ENCODE measurements around the gene KIF5A. TPM values are rescaled to one million over a fixed set of nuclear protein-coding genes. Genes with fewer than 3 reads are reported as not detected.

The KIF5A gene
- polyA plus RNA-seq, 1 of the 3 experiments (the other 2 are of a cell fraction), result 6.2 TPM

DNA sequence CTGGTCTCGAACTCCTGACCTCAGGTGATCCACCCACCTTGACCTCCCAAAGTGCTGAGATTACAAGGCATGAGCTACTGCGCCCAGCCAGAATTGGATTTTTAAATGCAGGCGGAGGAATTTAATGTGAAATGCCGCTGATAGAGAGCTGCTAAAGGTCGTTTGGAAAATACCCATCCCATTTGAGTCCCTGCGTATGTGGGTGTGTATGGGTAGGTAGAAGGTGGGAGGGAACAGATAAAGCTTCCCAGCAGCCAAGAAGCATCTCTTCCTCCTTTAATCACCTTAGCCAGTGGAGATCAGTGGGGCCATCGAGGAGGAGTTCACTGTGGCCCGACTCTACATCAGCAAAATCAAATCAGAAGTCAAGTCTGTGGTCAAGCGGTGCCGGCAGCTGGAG lies 25.0 kb downstream of the KIF5A start:
- 88% methylated on average over 9 of the region's 10 CpGs for WGBS (ENCODE audit: low lambda C conversion rate)
- DNase-seq, result no peak
- Histone ChIP-seq H3K79me2 (ENCODE audit: insufficient read depth) (no peaks in the 10 kb centered on the region), H3K36me3 (replicated peaks in 1 of 2; ENCODE audit: control insufficient read depth in 1 of 2, insufficient read depth in 2 of 2, low read length in 1 of 2) (peaks cover 24 to 60% of the 10 kb centered on the region in 2 experiments), H3K4me1 (ENCODE audit: control insufficient read depth in 1 of 2, insufficient read depth in 2 of 2, low read depth in 1 of 2, low read length in 1 of 2) (no peaks in the 10 kb centered on the region), H3K9me2 (no peaks in the 10 kb centered on the region), H3K9me3 (no peaks in the 10 kb centered on the region), H3K9ac (no peak overlapping the region), H4K20me1 (ENCODE audit: insufficient read depth) (no peaks in the 10 kb centered on the region), H2AFZ (ENCODE audit: low read depth) (no peak overlapping the region), H3K27me3 (ENCODE audit: insufficient read depth) (no peaks in the 10 kb centered on the region), H3K4me2 (no peak overlapping the region), H3K27ac (ENCODE audit: low read depth in 2 of 2, low read length in 1 of 2) (no peak overlapping the region), H3F3A (replicated peaks; ENCODE audit: insufficient read depth) (no peaks in the 10 kb centered on the region), H3K4me3 (ENCODE audit: low read depth in 2 of 2, low read length in 1 of 2) (no peak overlapping the region)
- CTCF ChIA-PET, result interaction anchor here (1.1 to 11.3 kb wide), 4 partner anchors 8 to 118 kb away, joined by 5 to 110 read pairs (median 16); partner anchors contain the start of gene B4GALNT1
- TF ChIP-seq MXI1 (IDR thresholded peaks at IDR 0.05; ENCODE audit: low read depth, low read length) (no peak), SIN3A (IDR thresholded peaks at IDR 0.05; ENCODE audit: borderline replicate concordance, low read depth, low read length) (no peak), ZBTB33 (IDR thresholded peaks at IDR 0.05; ENCODE audit: borderline replicate concordance, low read depth) (no peak), EP300 (IDR thresholded peaks at IDR 0.05; ENCODE audit: borderline replicate concordance in 1 of 2, low read depth in 1 of 2, low read length in 1 of 2) (no peak), MEF2A (IDR thresholded peaks at IDR 0.05; ENCODE audit: borderline replicate concordance, low read depth) (no peak), MAX (IDR thresholded peaks at IDR 0.05; ENCODE audit: low read depth) (no peak), NFIC (IDR thresholded peaks at IDR 0.05; ENCODE audit: borderline replicate concordance) (no peak), JUND (IDR thresholded peaks at IDR 0.05) (no peak), FOXJ3 (CRISPR knock-in tag; IDR thresholded peaks at IDR 0.05) (no peak), FOSL2 (IDR thresholded peaks at IDR 0.05; ENCODE audit: borderline replicate concordance, low read depth) (no peak), RXRA (IDR thresholded peaks at IDR 0.05; ENCODE audit: borderline replicate concordance, low read depth) (no peak), FOXM1 (IDR thresholded peaks at IDR 0.05; ENCODE audit: low read depth) (no peak), TCF12 (IDR thresholded peaks at IDR 0.05) (no peak)
- TF ChIP-seq, protein P1, sequence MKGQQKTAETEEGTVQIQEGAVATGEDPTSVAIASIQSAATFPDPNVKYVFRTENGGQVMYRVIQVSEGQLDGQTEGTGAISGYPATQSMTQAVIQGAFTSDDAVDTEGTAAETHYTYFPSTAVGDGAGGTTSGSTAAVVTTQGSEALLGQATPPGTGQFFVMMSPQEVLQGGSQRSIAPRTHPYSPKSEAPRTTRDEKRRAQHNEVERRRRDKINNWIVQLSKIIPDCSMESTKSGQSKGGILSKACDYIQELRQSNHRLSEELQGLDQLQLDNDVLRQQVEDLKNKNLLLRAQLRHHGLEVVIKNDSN (IDR thresholded peaks at IDR 0.05; ENCODE audit: borderline replicate concordance, low read depth), result no peak
- TF ChIP-seq, protein P2, sequence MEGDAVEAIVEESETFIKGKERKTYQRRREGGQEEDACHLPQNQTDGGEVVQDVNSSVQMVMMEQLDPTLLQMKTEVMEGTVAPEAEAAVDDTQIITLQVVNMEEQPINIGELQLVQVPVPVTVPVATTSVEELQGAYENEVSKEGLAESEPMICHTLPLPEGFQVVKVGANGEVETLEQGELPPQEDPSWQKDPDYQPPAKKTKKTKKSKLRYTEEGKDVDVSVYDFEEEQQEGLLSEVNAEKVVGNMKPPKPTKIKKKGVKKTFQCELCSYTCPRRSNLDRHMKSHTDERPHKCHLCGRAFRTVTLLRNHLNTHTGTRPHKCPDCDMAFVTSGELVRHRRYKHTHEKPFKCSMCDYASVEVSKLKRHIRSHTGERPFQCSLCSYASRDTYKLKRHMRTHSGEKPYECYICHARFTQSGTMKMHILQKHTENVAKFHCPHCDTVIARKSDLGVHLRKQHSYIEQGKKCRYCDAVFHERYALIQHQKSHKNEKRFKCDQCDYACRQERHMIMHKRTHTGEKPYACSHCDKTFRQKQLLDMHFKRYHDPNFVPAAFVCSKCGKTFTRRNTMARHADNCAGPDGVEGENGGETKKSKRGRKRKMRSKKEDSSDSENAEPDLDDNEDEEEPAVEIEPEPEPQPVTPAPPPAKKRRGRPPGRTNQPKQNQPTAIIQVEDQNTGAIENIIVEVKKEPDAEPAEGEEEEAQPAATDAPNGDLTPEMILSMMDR (IDR thresholded peaks at IDR 0.05), result no peak
- TF ChIP-seq, protein P3, sequence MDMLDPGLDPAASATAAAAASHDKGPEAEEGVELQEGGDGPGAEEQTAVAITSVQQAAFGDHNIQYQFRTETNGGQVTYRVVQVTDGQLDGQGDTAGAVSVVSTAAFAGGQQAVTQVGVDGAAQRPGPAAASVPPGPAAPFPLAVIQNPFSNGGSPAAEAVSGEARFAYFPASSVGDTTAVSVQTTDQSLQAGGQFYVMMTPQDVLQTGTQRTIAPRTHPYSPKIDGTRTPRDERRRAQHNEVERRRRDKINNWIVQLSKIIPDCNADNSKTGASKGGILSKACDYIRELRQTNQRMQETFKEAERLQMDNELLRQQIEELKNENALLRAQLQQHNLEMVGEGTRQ (IDR thresholded peaks at IDR 0.05; ENCODE audit: borderline replicate concordance, low read depth, low read length), result no peak
- POLR2A ChIA-PET, result interaction anchor here (0.8 to 0.9 kb wide), 2 partner anchors 9 to 10 kb away, joined by 3 to 7 read pairs; no protein-coding TSS in a partner anchor
